Measurements from ENCODE around the gene UBR7.

- no peak for TF ChIP-seq CTCF (IDR thresholded peaks at IDR 0.05)
- TF ChIP-seq EP300 (IDR thresholded peaks at IDR 0.05) = no peak
- no peak for TF ChIP-seq POLR2A (IDR thresholded peaks at IDR 0.05)
Observed at GRCh38 chr14:93231129-93231979, 24.3 kb downstream of the UBR7 start.

Measured in ovary (tissue), 3 donors.